ENCODE results near the gene LCA5. TPM values are rescaled to one million over a fixed set of nuclear protein-coding genes. Genes with fewer than 3 reads are reported as not detected.
A peak's percentile ranks its signal among the peaks of the same experiment; 100 is the strongest.
"Not testable (repeated sequence)": the region's sequence is repeated elsewhere in the genome, so short reads cannot be mapped to it uniquely, and the experiment has no call there.

LCA5 gene
- total RNA-seq, 5 donors from 2014 or later (not counting 1 experiment from before 2014, with no cell fraction given), result 0.15 to 0.54 (median 0.21) TPM

- POLR2A ChIA-PET, result no interaction called here
- Histone ChIP-seq H3K4me1 (ENCODE audit: control insufficient read depth in 1 of 2, extremely low read depth in 1 of 2, insufficient read depth in 2 of 2, low read length in 2 of 2) (no peaks in the 10 kb centered on the region), H3K9me3 (no peaks in the 10 kb centered on the region), H3K36me3 (ENCODE audit: control insufficient read depth in 2 of 2, extremely low read depth in 1 of 2, insufficient read depth in 1 of 2, low read length in 1 of 2) (no peaks in the 10 kb centered on the region), H3K27ac (ENCODE audit: low read length) (no peak overlapping the region), H3K27me3 (replicated peaks in 1 of 2; ENCODE audit: control insufficient read depth in 2 of 2, extremely low read depth in 1 of 2, insufficient read depth in 2 of 2, low read length in 1 of 2) (no peaks in the 10 kb centered on the region), H3K4me3 (ENCODE audit: control insufficient read depth in 1 of 2, extremely low read depth in 1 of 2, low read length in 1 of 2) (no peak overlapping the region)
- WGBS (ENCODE audit: insufficient coverage), result 100% methylated on average over 1 of the region's 1 CpG
- ATAC-seq (replicated peaks in 1 of 4) (no peak), DNase-seq (no peak)
- H3K36me3 Mint-ChIP-seq, result no peaks in the 10 kb centered on the region
- CTCF ChIA-PET, result no interaction called here
- H3K4me3 Mint-ChIP-seq, result no peak overlapping the region
- no peaks in the 10 kb centered on the region for H3K9me3 Mint-ChIP-seq
- H3K27me3 Mint-ChIP-seq, result peaks cover 8 to 17% of the 10 kb centered on the region in 2 donors
- H3K4me1 Mint-ChIP-seq, result peaks cover 2 to 5% (median 3%) of the 10 kb centered on the region in 3 donors
- H3K27ac Mint-ChIP-seq, result no peak overlapping the region
These were observed 6.7 kb upstream of the LCA5 start for GRCh38 chr6:79543886-79544285.

- Histone ChIP-seq H3K27me3 (replicated peaks in 1 of 2; ENCODE audit: control insufficient read depth in 2 of 2, extremely low read depth in 1 of 2, insufficient read depth in 2 of 2, low read length in 1 of 2) (no peaks in the 10 kb centered on the region), H3K36me3 (ENCODE audit: control insufficient read depth in 2 of 2, extremely low read depth in 1 of 2, insufficient read depth in 1 of 2, low read length in 1 of 2) (no peaks in the 10 kb centered on the region), H3K4me1 (ENCODE audit: control insufficient read depth in 1 of 2, extremely low read depth in 1 of 2, insufficient read depth in 2 of 2, low read length in 2 of 2) (no peaks in the 10 kb centered on the region), H3K4me3 (ENCODE audit: control insufficient read depth in 1 of 2, extremely low read depth in 1 of 2, low read length in 1 of 2) (no peak overlapping the region), H3K9me3 (no peaks in the 10 kb centered on the region), H3K27ac (ENCODE audit: low read length) (no peak overlapping the region)
- peaks cover 8 to 16% of the 10 kb centered on the region in 2 donors for H3K27me3 Mint-ChIP-seq
- no CpG with 5 or more reads among the region's 1 CpG for WGBS (ENCODE audit: insufficient coverage)
- no peaks in the 10 kb centered on the region for H3K36me3 Mint-ChIP-seq
- POLR2A ChIA-PET, result no interaction called here
- CTCF ChIA-PET, result no interaction called here
- no peak overlapping the region for H3K4me3 Mint-ChIP-seq
- no peaks in the 10 kb centered on the region for H3K9me3 Mint-ChIP-seq
- H3K27ac Mint-ChIP-seq, result no peak overlapping the region
- no peak for DNase-seq
- peaks cover 2 to 5% (median 3%) of the 10 kb centered on the region in 3 donors for H3K4me1 Mint-ChIP-seq
- no peak for ATAC-seq (replicated peaks in 1 of 4)
These were observed 6.2 kb upstream of the LCA5 start for GRCh38 chr6:79543411-79543810.

GRCh38 chr6:79538106-79538971 is 1.1 kb upstream of the LCA5 start:
- H3K4me1 ChIP-seq (ENCODE audit: control insufficient read depth in 1 of 2, extremely low read depth in 1 of 2, insufficient read depth in 2 of 2, low read length in 2 of 2), result peaks cover 4 to 11% of the 10 kb centered on the region in 2 experiments
- peaks cover 2% of the 10 kb centered on the region for H3K9me3 ChIP-seq
- ChIA-PET CTCF (interaction anchor here in 1 of 2 donors (1.4 kb wide), 1 partner anchor 330 kb away, joined by 4 read pairs; no protein-coding TSS in a partner anchor), POLR2A (no interaction called here)
- DNase-seq (no peak), ATAC-seq (replicated peaks in 1 of 4) (no peak)
- Mint-ChIP-seq H3K4me1 (no peaks in the 10 kb centered on the region), H3K27ac (no peak overlapping the region), H3K27me3 (peaks cover 4 to 19% of the 10 kb centered on the region in 2 donors), H3K36me3 (no peaks in the 10 kb centered on the region), H3K9me3 (peaks cover 0 to 6% (median 0%) of the 10 kb centered on the region in 3 donors), H3K4me3 (no peak overlapping the region)
- no peak overlapping the region for H3K27ac ChIP-seq (ENCODE audit: low read length)
- H3K27me3 ChIP-seq (replicated peaks in 1 of 2; ENCODE audit: control insufficient read depth in 2 of 2, extremely low read depth in 1 of 2, insufficient read depth in 2 of 2, low read length in 1 of 2), result peaks cover 0 to 13% of the 10 kb centered on the region in 2 experiments
- 79% methylated on average over 2 of the region's 14 CpGs for WGBS (ENCODE audit: insufficient coverage)
- no peaks in the 10 kb centered on the region for H3K36me3 ChIP-seq (ENCODE audit: control insufficient read depth in 2 of 2, extremely low read depth in 1 of 2, insufficient read depth in 1 of 2, low read length in 1 of 2)
- peak overlapping the region; percentile 60 to 74 for H3K4me3 ChIP-seq (ENCODE audit: control insufficient read depth in 1 of 2, extremely low read depth in 1 of 2, low read length in 1 of 2)

- ChIA-PET POLR2A (interaction anchor here in 1 of 2 donors (0.7 kb wide), 1 partner anchor 267 kb away, joined by 3 read pairs; no protein-coding TSS in a partner anchor), CTCF (interaction anchor here (0.8 to 1.5 kb wide), 2 partner anchors 9 to 136 kb away, joined by 4 read pairs; no protein-coding TSS in a partner anchor)
- H3K4me1 Mint-ChIP-seq, result no peaks in the 10 kb centered on the region
- peaks cover 2% of the 10 kb centered on the region for H3K9me3 ChIP-seq
- WGBS (ENCODE audit: insufficient coverage), result 12% methylated on average over 4 of the region's 9 CpGs
- no peaks in the 10 kb centered on the region for H3K36me3 Mint-ChIP-seq
- peaks cover 0 to 6% (median 0%) of the 10 kb centered on the region in 3 donors for H3K9me3 Mint-ChIP-seq
- DNase-seq (peak in 1 of 35 experiments; percentile 3), ATAC-seq (replicated peaks in 1 of 4) (no peak)
- no peak overlapping the region for H3K4me3 Mint-ChIP-seq
- H3K27me3 Mint-ChIP-seq, result peaks cover 4 to 19% of the 10 kb centered on the region in 2 donors
- peaks cover 0 to 13% of the 10 kb centered on the region in 2 experiments for H3K27me3 ChIP-seq (replicated peaks in 1 of 2; ENCODE audit: control insufficient read depth in 2 of 2, extremely low read depth in 1 of 2, insufficient read depth in 2 of 2, low read length in 1 of 2)
- H3K36me3 ChIP-seq (ENCODE audit: control insufficient read depth in 2 of 2, extremely low read depth in 1 of 2, insufficient read depth in 1 of 2, low read length in 1 of 2), result no peaks in the 10 kb centered on the region
- peak overlapping the region in 1 of 2 donors; percentile 42 for H3K27ac Mint-ChIP-seq
- peaks cover 4 to 11% of the 10 kb centered on the region in 2 experiments for H3K4me1 ChIP-seq (ENCODE audit: control insufficient read depth in 1 of 2, extremely low read depth in 1 of 2, insufficient read depth in 2 of 2, low read length in 2 of 2)
- peak overlapping the region; percentile 60 to 74 for H3K4me3 ChIP-seq (ENCODE audit: control insufficient read depth in 1 of 2, extremely low read depth in 1 of 2, low read length in 1 of 2)
- no peak overlapping the region for H3K27ac ChIP-seq (ENCODE audit: low read length)
These were observed 661 bp downstream of the LCA5 start for GRCh38 chr6:79536585-79536953.

GRCh38 chr6:79529567-79529966 is 7.7 kb downstream of the LCA5 start:
- H3K4me3 ChIP-seq (ENCODE audit: control insufficient read depth in 1 of 2, extremely low read depth in 1 of 2, low read length in 1 of 2); H3K36me3 ChIP-seq (ENCODE audit: control insufficient read depth in 2 of 2, extremely low read depth in 1 of 2, insufficient read depth in 1 of 2, low read length in 1 of 2); H3K27ac Mint-ChIP-seq; CTCF ChIA-PET; H3K27me3 Mint-ChIP-seq; H3K4me1 Mint-ChIP-seq; H3K36me3 Mint-ChIP-seq; H3K9me3 ChIP-seq; H3K4me3 Mint-ChIP-seq; DNase-seq; H3K27me3 ChIP-seq (replicated peaks in 1 of 2; ENCODE audit: control insufficient read depth in 2 of 2, extremely low read depth in 1 of 2, insufficient read depth in 2 of 2, low read length in 1 of 2); H3K27ac ChIP-seq (ENCODE audit: low read length); H3K4me1 ChIP-seq (ENCODE audit: control insufficient read depth in 1 of 2, extremely low read depth in 1 of 2, insufficient read depth in 2 of 2, low read length in 2 of 2); POLR2A ChIA-PET; H3K9me3 Mint-ChIP-seq; ATAC-seq (replicated peaks in 1 of 4): not testable (repeated sequence)
- no CpG with 5 or more reads among the region's 4 CpGs for WGBS (ENCODE audit: insufficient coverage)

GRCh38 chr6:79526897-79527296 is 10.3 kb downstream of the LCA5 start:
- no CpG with 5 or more reads among the region's 1 CpG for WGBS (ENCODE audit: insufficient coverage)
- Mint-ChIP-seq H3K4me3 (no peak overlapping the region), H3K27me3 (no peaks in the 10 kb centered on the region), H3K27ac (no peak overlapping the region), H3K36me3 (peaks cover 4% of the 10 kb centered on the region), H3K9me3 (peaks cover 0 to 3% (median 0%) of the 10 kb centered on the region in 3 donors), H3K4me1 (no peaks in the 10 kb centered on the region)
- no peaks in the 10 kb centered on the region for H3K27me3 ChIP-seq (replicated peaks in 1 of 2; ENCODE audit: control insufficient read depth in 2 of 2, extremely low read depth in 1 of 2, insufficient read depth in 2 of 2, low read length in 1 of 2)
- H3K27ac ChIP-seq (ENCODE audit: low read length), result no peak overlapping the region
- no peaks in the 10 kb centered on the region for H3K36me3 ChIP-seq (ENCODE audit: control insufficient read depth in 2 of 2, extremely low read depth in 1 of 2, insufficient read depth in 1 of 2, low read length in 1 of 2)
- ChIA-PET POLR2A (no interaction called here), CTCF (no interaction called here)
- H3K4me1 ChIP-seq (ENCODE audit: control insufficient read depth in 1 of 2, extremely low read depth in 1 of 2, insufficient read depth in 2 of 2, low read length in 2 of 2), result no peaks in the 10 kb centered on the region
- ATAC-seq (replicated peaks in 1 of 4) (no peak), DNase-seq (no peak)
- H3K9me3 ChIP-seq, result no peaks in the 10 kb centered on the region
- H3K4me3 ChIP-seq (ENCODE audit: control insufficient read depth in 1 of 2, extremely low read depth in 1 of 2, low read length in 1 of 2), result no peak overlapping the region
